GM12878 (cell line): ENCODE results near the gene TGFBR1. TPM values are rescaled to one million over a fixed set of nuclear protein-coding genes. Genes with fewer than 3 reads are reported as not detected.

Experiments
- BCL3 ChIP-seq: IDR thresholded peaks from 2 replicates; pipeline ENCODE4 v1.6.1; 2011; ENCODE audit warnings: borderline replicate concordance, low read depth, mild to moderate bottlenecking, moderate library complexity, low read length; ENCODE audit not compliant: insufficient read depth, poor library complexity, severe bottlenecking
- EED ChIP-seq: sonication (generic); IDR thresholded peaks from 2 replicates; pipeline ENCODE4 v1.6.1; 2016; ENCODE audit warnings: antibody characterized with exemption, low read depth
- GABPA ChIP-seq: IDR thresholded peaks from 2 replicates; pipeline ENCODE4 v1.6.1; 2014; ENCODE audit warnings: antibody characterized with exemption, low read depth, mild to moderate bottlenecking, inconsistent platforms
- HDAC6 ChIP-seq: fragments of 200-600 bp; sonication (generic); IDR thresholded peaks from one replicate; pipeline ENCODE4 v1.8.0; 2017; ENCODE audit warnings: antibody characterized with exemption; ENCODE audit not compliant: unreplicated experiment
- IKZF1 ChIP-seq: fragments of 450-650 bp; conservative IDR thresholded peaks from 2 replicates; pipeline ENCODE4 v1.6.1; 2017; ENCODE audit warnings: antibody characterized with exemption, mild to moderate bottlenecking
- KAT2A ChIP-seq: conservative IDR thresholded peaks from 2 replicates; pipeline ENCODE4 v1.6.1; 2011; ENCODE audit warnings: low read depth, low read length; ENCODE audit not compliant: control insufficient read depth
- MEF2A ChIP-seq: IDR thresholded peaks from 2 replicates; pipeline ENCODE4 v1.6.1; 2011; ENCODE audit warnings: low read depth, mild to moderate bottlenecking, low read length, moderate library complexity; ENCODE audit not compliant: insufficient read depth
- NBN ChIP-seq: fragments of 450-650 bp; IDR thresholded peaks from 2 replicates; pipeline ENCODE4 v1.6.1; 2016
- NR2C1 ChIP-seq: fragments of 450-650 bp; IDR thresholded peaks from 2 replicates; pipeline ENCODE4 v1.6.1; 2017; ENCODE audit warnings: antibody characterized with exemption, mild to moderate bottlenecking, moderate library complexity
- RUNX3 ChIP-seq: IDR thresholded peaks from 2 replicates; pipeline ENCODE4 v1.6.1; 2012; ENCODE audit warnings: low read length, inconsistent platforms
- SREBF1 ChIP-seq: IDR thresholded peaks from 2 replicates; pipeline ENCODE4 v1.6.1; 2012; ENCODE audit warnings: mild to moderate bottlenecking, low read length
- STAT1 ChIP-seq: fragments of 450-650 bp; conservative IDR thresholded peaks from 2 replicates; pipeline ENCODE4 v1.6.1; 2014; ENCODE audit warnings: antibody characterized with exemption, mild to moderate bottlenecking
- ZZZ3 ChIP-seq: IDR thresholded peaks from 2 replicates; pipeline ENCODE4 v1.6.1; 2011; ENCODE audit warnings: low read depth; ENCODE audit not compliant: control insufficient read depth, insufficient read length
- polyA plus RNA-seq, 11 experiments: library from polyadenylated mRNA; depleted of rRNA in 4 of 11; unstranded in 6 of 11; stranded (reverse) in 5 of 11; fragments of >200 nt; fragmentation: Nextera tagmentation in 4 of 11; fragmentation: Illumina TruSeq in 1 of 11; extraction: Ambion mirVana in 4 of 11; extraction: Trizol in 1 of 11; gene quantifications; 1 replicate in 1 of 11; 2 replicates in 10 of 11; pipeline versions ENCODE4 v1.2.1 to v1.2.3, GENCODE V29; 2011 to 2016; ENCODE audit warnings: inconsistent platforms in 2 of 11, missing spikeins in 2 of 11, low read depth in 1 of 11
- total RNA-seq, 4 experiments: library from RNA; depleted of rRNA in 3 of 4; stranded (reverse); fragments of >200 nt in 3 of 4; fragmentation: Illumina TruSeq in 1 of 4; extraction: Trizol in 1 of 4; gene quantifications; 2 replicates each; pipeline versions ENCODE4 v1.2.1 to v1.2.3, GENCODE V29; 2013 to 2021
- TF ChIP-seq, protein P1 (sequence below): IDR thresholded peaks from 2 replicates; pipeline ENCODE4 v1.6.1; 2012; ENCODE audit warnings: improper control_type of control experiment, low read depth, low read length; ENCODE audit not compliant: insufficient replicate concordance
- TF ChIP-seq, protein P2 (sequence below): fragments of 450-650 bp; IDR thresholded peaks from 2 replicates; pipeline ENCODE4 v1.6.1; 2014; ENCODE audit warnings: mild to moderate bottlenecking
- TF ChIP-seq, protein P3 (sequence below): IDR thresholded peaks from 2 replicates; pipeline ENCODE4 v1.6.1; 2012; ENCODE audit warnings: low read depth, low read length, improper control_type of control experiment

The TGFBR1 gene
- total and polyA plus RNA-seq, 10 of the 15 experiments (the other 5 are each of a cell fraction or from before 2014, with no cell fraction given): 2.9 to 27.2 (median 16.6) TPM

GRCh38 chr9:99184475-99185347 is 79.8 kb downstream of the TGFBR1 start (continued):
- TF ChIP-seq, protein P1, sequence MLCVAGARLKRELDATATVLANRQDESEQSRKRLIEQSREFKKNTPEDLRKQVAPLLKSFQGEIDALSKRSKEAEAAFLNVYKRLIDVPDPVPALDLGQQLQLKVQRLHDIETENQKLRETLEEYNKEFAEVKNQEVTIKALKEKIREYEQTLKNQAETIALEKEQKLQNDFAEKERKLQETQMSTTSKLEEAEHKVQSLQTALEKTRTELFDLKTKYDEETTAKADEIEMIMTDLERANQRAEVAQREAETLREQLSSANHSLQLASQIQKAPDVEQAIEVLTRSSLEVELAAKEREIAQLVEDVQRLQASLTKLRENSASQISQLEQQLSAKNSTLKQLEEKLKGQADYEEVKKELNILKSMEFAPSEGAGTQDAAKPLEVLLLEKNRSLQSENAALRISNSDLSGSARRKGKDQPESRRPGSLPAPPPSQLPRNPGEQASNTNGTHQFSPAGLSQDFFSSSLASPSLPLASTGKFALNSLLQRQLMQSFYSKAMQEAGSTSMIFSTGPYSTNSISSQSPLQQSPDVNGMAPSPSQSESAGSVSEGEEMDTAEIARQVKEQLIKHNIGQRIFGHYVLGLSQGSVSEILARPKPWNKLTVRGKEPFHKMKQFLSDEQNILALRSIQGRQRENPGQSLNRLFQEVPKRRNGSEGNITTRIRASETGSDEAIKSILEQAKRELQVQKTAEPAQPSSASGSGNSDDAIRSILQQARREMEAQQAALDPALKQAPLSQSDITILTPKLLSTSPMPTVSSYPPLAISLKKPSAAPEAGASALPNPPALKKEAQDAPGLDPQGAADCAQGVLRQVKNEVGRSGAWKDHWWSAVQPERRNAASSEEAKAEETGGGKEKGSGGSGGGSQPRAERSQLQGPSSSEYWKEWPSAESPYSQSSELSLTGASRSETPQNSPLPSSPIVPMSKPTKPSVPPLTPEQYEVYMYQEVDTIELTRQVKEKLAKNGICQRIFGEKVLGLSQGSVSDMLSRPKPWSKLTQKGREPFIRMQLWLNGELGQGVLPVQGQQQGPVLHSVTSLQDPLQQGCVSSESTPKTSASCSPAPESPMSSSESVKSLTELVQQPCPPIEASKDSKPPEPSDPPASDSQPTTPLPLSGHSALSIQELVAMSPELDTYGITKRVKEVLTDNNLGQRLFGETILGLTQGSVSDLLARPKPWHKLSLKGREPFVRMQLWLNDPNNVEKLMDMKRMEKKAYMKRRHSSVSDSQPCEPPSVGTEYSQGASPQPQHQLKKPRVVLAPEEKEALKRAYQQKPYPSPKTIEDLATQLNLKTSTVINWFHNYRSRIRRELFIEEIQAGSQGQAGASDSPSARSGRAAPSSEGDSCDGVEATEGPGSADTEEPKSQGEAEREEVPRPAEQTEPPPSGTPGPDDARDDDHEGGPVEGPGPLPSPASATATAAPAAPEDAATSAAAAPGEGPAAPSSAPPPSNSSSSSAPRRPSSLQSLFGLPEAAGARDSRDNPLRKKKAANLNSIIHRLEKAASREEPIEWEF: no peak
- TF ChIP-seq KAT2A (no peak), SREBF1 (no peak), IKZF1 (peak; percentile 78), STAT1 (peak; percentile 81; the same call in 1 of the 2 replicates), ZZZ3 (no peak), HDAC6 (no peak), BCL3 (no peak), MEF2A (0 out of 2 replicates have a peak, but pooled peaks have one; percentile 51), NBN (no peak), GABPA (no peak), EED (peak; percentile 76; the same call in 1 of the 2 replicates), NR2C1 (no peak), RUNX3 (peak; percentile 24)
- TF ChIP-seq, protein P2, sequence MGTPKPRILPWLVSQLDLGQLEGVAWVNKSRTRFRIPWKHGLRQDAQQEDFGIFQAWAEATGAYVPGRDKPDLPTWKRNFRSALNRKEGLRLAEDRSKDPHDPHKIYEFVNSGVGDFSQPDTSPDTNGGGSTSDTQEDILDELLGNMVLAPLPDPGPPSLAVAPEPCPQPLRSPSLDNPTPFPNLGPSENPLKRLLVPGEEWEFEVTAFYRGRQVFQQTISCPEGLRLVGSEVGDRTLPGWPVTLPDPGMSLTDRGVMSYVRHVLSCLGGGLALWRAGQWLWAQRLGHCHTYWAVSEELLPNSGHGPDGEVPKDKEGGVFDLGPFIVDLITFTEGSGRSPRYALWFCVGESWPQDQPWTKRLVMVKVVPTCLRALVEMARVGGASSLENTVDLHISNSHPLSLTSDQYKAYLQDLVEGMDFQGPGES: no peak
- TF ChIP-seq, protein P3, sequence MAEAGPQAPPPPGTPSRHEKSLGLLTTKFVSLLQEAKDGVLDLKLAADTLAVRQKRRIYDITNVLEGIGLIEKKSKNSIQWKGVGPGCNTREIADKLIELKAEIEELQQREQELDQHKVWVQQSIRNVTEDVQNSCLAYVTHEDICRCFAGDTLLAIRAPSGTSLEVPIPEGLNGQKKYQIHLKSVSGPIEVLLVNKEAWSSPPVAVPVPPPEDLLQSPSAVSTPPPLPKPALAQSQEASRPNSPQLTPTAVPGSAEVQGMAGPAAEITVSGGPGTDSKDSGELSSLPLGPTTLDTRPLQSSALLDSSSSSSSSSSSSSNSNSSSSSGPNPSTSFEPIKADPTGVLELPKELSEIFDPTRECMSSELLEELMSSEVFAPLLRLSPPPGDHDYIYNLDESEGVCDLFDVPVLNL: no peak
